Panc1 (cell line): ENCODE data around the gene FUT1. TPM values are rescaled to one million over a fixed set of nuclear protein-coding genes. Genes with fewer than 3 reads are reported as not detected.

ENCODE experiments used
- ATAC-seq: fragments of 200-7000 bp; cut with Tn5 transposase; 2 replicates; pipeline ENCODE4 v1.9.1; 2020; ENCODE audit warnings: mild to moderate bottlenecking, moderate library complexity
- BruUV-seq: library from RNA; stranded (reverse); fragments of 400-500 nt; replicated peaks from 2 replicates; lab custom pipeline; 2021; lab: Mats Ljungman, UMichigan
- CTCF ChIA-PET: fragments of 300-600 bp; sonication (Branson Sonifier 250); formaldehyde crosslinking; loops from one replicate; lab custom pipeline; 2022; ENCODE audit warnings: antibody characterized with exemption; lab: Charles Lee
- POLR2A ChIA-PET: fragments of 300-600 bp; sonication (Branson Sonifier 250); formaldehyde crosslinking; loops from one replicate; lab custom pipeline; 2022; ENCODE audit warnings: antibody characterized with exemption; lab: Charles Lee
- DNase-seq: peaks from one replicate; pipeline ENCODE4 v3.0.0-alpha.2; 2010; ENCODE audit warnings: low read depth, low spot score
- H3K27ac ChIP-seq: 2 replicates; pipeline ENCODE4 v1.5.1; 2011; ENCODE audit warnings: mild to moderate bottlenecking, low read length, inconsistent platforms
- H3K27me3 ChIP-seq: fragments of 200-500 bp; sonication (Bioruptor generic); 2 replicates; pipeline ENCODE4 v1.6.0; 2014; ENCODE audit warnings: low read length, inconsistent platforms; ENCODE audit not compliant: control insufficient read depth, insufficient read depth
- H3K36me3 ChIP-seq: fragments of 200-500 bp; sonication (Bioruptor generic); 2 replicates; pipeline ENCODE4 v1.5.1; 2014; ENCODE audit warnings: inconsistent platforms, mild to moderate bottlenecking, low read length, moderate library complexity; ENCODE audit not compliant: control insufficient read depth, insufficient read depth
- H3K4me1 ChIP-seq: 2 replicates; pipeline ENCODE4 v1.5.1; 2011; ENCODE audit warnings: inconsistent platforms, mild to moderate bottlenecking, low read length, moderate library complexity; ENCODE audit not compliant: control insufficient read depth, insufficient read depth
- H3K4me3 ChIP-seq, 2 experiments: 2 replicates each; pipeline ENCODE4 v1.5.1; 2011 to 2012; ENCODE audit warnings: low read depth in 2 of 2, low read length in 2 of 2, mild to moderate bottlenecking in 2 of 2, inconsistent platforms in 1 of 2, moderate library complexity in 1 of 2
- H3K9me3 ChIP-seq: fragments of 200-500 bp; sonication (Bioruptor generic); 2 replicates; pipeline ENCODE4 v1.5.1; 2014; ENCODE audit warnings: low read depth, mild to moderate bottlenecking, inconsistent platforms, low read length, moderate library complexity; ENCODE audit not compliant: control insufficient read depth, insufficient read depth
- POLR2AphosphoS5 ChIP-seq: IDR thresholded peaks from 2 replicates; pipeline ENCODE4 v1.6.1; 2012; ENCODE audit warnings: mild to moderate bottlenecking, low read depth, low read length, moderate library complexity
- SIN3A ChIP-seq: IDR thresholded peaks from 2 replicates; pipeline ENCODE4 v1.6.1; 2012; ENCODE audit warnings: low read depth, mild to moderate bottlenecking, low read length, moderate library complexity, borderline replicate concordance; ENCODE audit not compliant: insufficient read depth
- TCF7L2 ChIP-seq: IDR thresholded peaks from 2 replicates; pipeline ENCODE4 v1.6.1; 2011; ENCODE audit warnings: mild to moderate bottlenecking, low read depth, low read length, inconsistent platforms
- in situ Hi-C: cut with HindIII; loops from 2 replicates; pipeline ENCODE4 v1.10.0; 2016; ENCODE audit warnings: low sequenced_read_pairs, low pct_unique_long_range_greater_than_20kb
- intact Hi-C: fragments of 100-400 bp; cut with micrococcal nuclease; formaldehyde crosslinking; loops from one replicate; pipeline ENCODE4 v1.10.0; 2022; ENCODE audit not compliant: unreplicated experiment
- total RNA-seq: library from RNA; stranded (reverse); gene quantifications from one replicate; pipeline ENCODE4 v1.2.1, GENCODE V29; 2021; ENCODE audit not compliant: unreplicated experiment
- TF ChIP-seq, protein P1 (sequence below), 2 experiments: IDR thresholded peaks; 2 replicates each; pipeline ENCODE4 v1.6.1; 2011 to 2012; ENCODE audit warnings: low read depth in 2 of 2, control low read depth in 1 of 2, low read length in 1 of 2, mild to moderate bottlenecking in 1 of 2, moderate library complexity in 1 of 2; ENCODE audit not compliant: insufficient read depth in 1 of 2
- TF ChIP-seq, protein P2 (sequence below): fragments of 450-650 bp; IDR thresholded peaks from 2 replicates; pipeline ENCODE4 v1.5.1; 2017; ENCODE audit warnings: mild to moderate bottlenecking

Gene FUT1
- total RNA-seq, 1 experiment from 2014 or later, result 0.13 TPM

DNA sequence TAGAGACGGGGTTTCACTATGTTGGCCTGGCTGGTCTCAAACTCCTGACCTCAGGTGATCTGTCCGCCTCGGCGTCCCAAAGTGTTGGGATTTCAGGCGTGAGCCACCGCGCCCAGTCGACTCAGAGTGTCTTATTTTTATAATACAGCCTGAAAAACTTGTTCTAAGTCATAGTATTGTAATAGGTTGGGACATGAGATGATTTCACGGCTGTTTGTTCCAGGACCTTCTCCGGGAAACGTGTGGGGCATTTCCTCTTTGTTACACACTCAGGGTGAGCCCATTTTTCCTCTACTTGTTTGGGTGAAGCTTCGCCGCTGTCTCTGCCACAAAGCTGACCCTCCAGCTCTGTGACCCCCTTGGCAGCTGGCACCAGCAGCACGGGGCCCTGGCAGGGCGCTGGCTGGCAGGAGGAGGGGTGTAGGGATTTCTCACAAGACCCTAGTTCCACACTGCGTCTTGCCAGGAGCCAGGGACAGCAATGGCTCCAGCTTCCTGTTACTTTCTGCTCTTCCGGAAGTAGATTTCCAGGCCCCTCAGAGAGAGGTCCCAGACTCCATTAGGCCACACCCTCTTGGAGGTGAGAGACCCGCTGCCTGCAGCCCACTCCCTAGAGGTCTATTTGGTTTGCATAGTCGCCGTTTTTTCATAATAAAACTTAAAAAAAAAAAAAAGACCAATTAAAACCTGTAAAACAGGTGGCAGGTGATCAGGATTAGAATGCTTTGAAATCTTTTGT is 18.5 kb upstream of the FUT1 start:
- Histone ChIP-seq H3K4me1 (no peaks in the 10 kb centered on the region), H3K27ac (no peak overlapping the region), H3K36me3 (no peaks in the 10 kb centered on the region), H3K4me3 (no peak overlapping the region), H3K27me3 (no peaks in the 10 kb centered on the region), H3K9me3 (no peaks in the 10 kb centered on the region)
- no TSS peak for BruUV-seq
- ChIA-PET POLR2A (interaction anchor here (0.7 kb wide), 1 partner anchor 56 kb away, joined by 3 read pairs; no protein-coding TSS in a partner anchor), CTCF (no interaction called here)
- DNase-seq (no peak), ATAC-seq (no peak)
- in situ Hi-C loops, result no loop called here
- TF ChIP-seq, protein P1, sequence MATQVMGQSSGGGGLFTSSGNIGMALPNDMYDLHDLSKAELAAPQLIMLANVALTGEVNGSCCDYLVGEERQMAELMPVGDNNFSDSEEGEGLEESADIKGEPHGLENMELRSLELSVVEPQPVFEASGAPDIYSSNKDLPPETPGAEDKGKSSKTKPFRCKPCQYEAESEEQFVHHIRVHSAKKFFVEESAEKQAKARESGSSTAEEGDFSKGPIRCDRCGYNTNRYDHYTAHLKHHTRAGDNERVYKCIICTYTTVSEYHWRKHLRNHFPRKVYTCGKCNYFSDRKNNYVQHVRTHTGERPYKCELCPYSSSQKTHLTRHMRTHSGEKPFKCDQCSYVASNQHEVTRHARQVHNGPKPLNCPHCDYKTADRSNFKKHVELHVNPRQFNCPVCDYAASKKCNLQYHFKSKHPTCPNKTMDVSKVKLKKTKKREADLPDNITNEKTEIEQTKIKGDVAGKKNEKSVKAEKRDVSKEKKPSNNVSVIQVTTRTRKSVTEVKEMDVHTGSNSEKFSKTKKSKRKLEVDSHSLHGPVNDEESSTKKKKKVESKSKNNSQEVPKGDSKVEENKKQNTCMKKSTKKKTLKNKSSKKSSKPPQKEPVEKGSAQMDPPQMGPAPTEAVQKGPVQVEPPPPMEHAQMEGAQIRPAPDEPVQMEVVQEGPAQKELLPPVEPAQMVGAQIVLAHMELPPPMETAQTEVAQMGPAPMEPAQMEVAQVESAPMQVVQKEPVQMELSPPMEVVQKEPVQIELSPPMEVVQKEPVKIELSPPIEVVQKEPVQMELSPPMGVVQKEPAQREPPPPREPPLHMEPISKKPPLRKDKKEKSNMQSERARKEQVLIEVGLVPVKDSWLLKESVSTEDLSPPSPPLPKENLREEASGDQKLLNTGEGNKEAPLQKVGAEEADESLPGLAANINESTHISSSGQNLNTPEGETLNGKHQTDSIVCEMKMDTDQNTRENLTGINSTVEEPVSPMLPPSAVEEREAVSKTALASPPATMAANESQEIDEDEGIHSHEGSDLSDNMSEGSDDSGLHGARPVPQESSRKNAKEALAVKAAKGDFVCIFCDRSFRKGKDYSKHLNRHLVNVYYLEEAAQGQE (IDR thresholded peaks at IDR 0.05; ENCODE audit: insufficient read depth in 1 of 2, low read depth in 2 of 2, low read length in 1 of 2), result no peak
- TF ChIP-seq POLR2AphosphoS5, result no peak
- no peak for TF ChIP-seq SIN3A
- TF ChIP-seq, protein P2, sequence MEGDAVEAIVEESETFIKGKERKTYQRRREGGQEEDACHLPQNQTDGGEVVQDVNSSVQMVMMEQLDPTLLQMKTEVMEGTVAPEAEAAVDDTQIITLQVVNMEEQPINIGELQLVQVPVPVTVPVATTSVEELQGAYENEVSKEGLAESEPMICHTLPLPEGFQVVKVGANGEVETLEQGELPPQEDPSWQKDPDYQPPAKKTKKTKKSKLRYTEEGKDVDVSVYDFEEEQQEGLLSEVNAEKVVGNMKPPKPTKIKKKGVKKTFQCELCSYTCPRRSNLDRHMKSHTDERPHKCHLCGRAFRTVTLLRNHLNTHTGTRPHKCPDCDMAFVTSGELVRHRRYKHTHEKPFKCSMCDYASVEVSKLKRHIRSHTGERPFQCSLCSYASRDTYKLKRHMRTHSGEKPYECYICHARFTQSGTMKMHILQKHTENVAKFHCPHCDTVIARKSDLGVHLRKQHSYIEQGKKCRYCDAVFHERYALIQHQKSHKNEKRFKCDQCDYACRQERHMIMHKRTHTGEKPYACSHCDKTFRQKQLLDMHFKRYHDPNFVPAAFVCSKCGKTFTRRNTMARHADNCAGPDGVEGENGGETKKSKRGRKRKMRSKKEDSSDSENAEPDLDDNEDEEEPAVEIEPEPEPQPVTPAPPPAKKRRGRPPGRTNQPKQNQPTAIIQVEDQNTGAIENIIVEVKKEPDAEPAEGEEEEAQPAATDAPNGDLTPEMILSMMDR, result no peak
- no peak for TF ChIP-seq TCF7L2
- intact Hi-C loops, result no loop called here

DNA sequence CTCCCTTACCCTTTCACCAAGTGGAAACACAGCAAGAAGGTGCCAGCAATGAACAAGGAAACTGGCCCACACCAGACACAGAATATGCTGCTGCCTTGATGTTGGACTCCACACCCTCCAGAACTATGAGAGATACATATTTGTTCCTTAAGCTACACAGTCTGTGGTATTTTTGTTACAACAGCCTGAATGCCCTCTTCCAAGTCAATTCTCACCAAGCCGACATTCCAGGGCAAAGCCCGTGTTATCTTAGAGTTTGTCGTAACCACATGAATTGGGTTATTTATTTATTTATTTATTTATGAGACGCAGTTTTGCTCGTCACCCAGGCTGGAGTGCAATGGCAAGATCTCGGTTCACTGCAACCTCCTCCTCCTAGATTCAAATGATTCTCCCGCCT is 17.8 kb upstream of the FUT1 start:
- ChIA-PET CTCF (no interaction called here), POLR2A (interaction anchor here (0.7 kb wide), 1 partner anchor 55 kb away, joined by 3 read pairs; no protein-coding TSS in a partner anchor)
- DNase-seq (no peak), ATAC-seq (no peak)
- no TSS peak for BruUV-seq
- in situ Hi-C loops, result no loop called here
- Histone ChIP-seq H3K36me3 (no peaks in the 10 kb centered on the region), H3K4me1 (no peaks in the 10 kb centered on the region), H3K27ac (no peak overlapping the region), H3K9me3 (no peaks in the 10 kb centered on the region), H3K27me3 (no peaks in the 10 kb centered on the region), H3K4me3 (no peak overlapping the region)
- intact Hi-C loops, result no loop called here
- TF ChIP-seq POLR2AphosphoS5, result no peak
- TF ChIP-seq SIN3A, result no peak
- TF ChIP-seq TCF7L2, result no peak
